Activated naive CD4-positive, alpha-beta T cell treated with anti-CD3 and anti-CD28 coated beads for 36 hours (primary cell): ENCODE data around the gene PRKCI. TPM values are rescaled to one million over a fixed set of nuclear protein-coding genes. Genes with fewer than 3 reads are reported as not detected.

Experiments
- CTCF ChIA-PET: fragments of 350-600 bp; sonication (Branson Sonifier 250); formaldehyde crosslinking; loops from one replicate; lab custom pipeline; 2021; ENCODE audit warnings: antibody characterized with exemption; lab: Charles Lee
- DNase-seq: peaks from one replicate; pipeline ENCODE4 v3.0.0-alpha.2; 2020
- H3K27ac Mint-ChIP-seq: one replicate; pipeline ENCODE4 v1.8.0; 2021; ENCODE audit warnings: mild to moderate bottlenecking, mixed read lengths
- H3K27me3 Mint-ChIP-seq: one replicate; pipeline ENCODE4 v1.8.0; 2021; ENCODE audit warnings: low read depth, mixed read lengths
- H3K36me3 Mint-ChIP-seq: one replicate; pipeline ENCODE4 v1.8.0; 2021; ENCODE audit warnings: low read depth, mixed read lengths
- H3K4me1 Mint-ChIP-seq: one replicate; pipeline ENCODE4 v1.8.0; 2021; ENCODE audit warnings: low read depth, mixed read lengths
- H3K4me3 Mint-ChIP-seq: one replicate; pipeline ENCODE4 v1.8.0; 2021; ENCODE audit warnings: mild to moderate bottlenecking, moderate library complexity, mixed read lengths
- H3K9me3 Mint-ChIP-seq: one replicate; pipeline ENCODE4 v1.8.0; 2021; ENCODE audit warnings: mixed read lengths
- intact Hi-C: fragments of 100-400 bp; cut with micrococcal nuclease; formaldehyde crosslinking; loops from one replicate; pipeline ENCODE4 v1.15.1; 2023
- total RNA-seq, 2 experiments: library from RNA; stranded (reverse); gene quantifications; one replicate each; pipeline ENCODE4 v1.2.3, GENCODE V29; 2021

Gene PRKCI
- total RNA-seq, 2 experiments from 2014 or later: 20.8 to 23.0 TPM

- Mint-ChIP-seq H3K36me3 (peaks cover 4% of the 10 kb centered on the region), H3K4me3 (no peak overlapping the region), H3K27ac (no peak overlapping the region), H3K4me1 (peaks cover 17% of the 10 kb centered on the region), H3K27me3 (no peaks in the 10 kb centered on the region), H3K9me3 (no peaks in the 10 kb centered on the region)
- CTCF ChIA-PET: no interaction called here
- intact Hi-C loops: loop anchor here (10.0 kb wide), 1 partner anchor 1101 kb away; no protein-coding TSS in a partner anchor
- DNase-seq: no peak
These were observed 131.3 kb downstream of the PRKCI start for GRCh38 chr3:170353485-170353884.

GRCh38 chr3:170354760-170355159, 132.5 kb downstream of the PRKCI start:
- peaks cover 25% of the 10 kb centered on the region for H3K4me1 Mint-ChIP-seq
- H3K27me3 Mint-ChIP-seq: no peaks in the 10 kb centered on the region
- no peak overlapping the region for H3K27ac Mint-ChIP-seq
- no peaks in the 10 kb centered on the region for H3K9me3 Mint-ChIP-seq
- intact Hi-C loops: loop anchor here (5.0 to 10.0 kb wide), 3 partner anchors 297 to 1100 kb away; partner anchors contain the start of gene SEC62
- no peak for DNase-seq
- CTCF ChIA-PET: no interaction called here
- H3K36me3 Mint-ChIP-seq: peaks cover 8% of the 10 kb centered on the region
- H3K4me3 Mint-ChIP-seq: no peak overlapping the region

Other genes with a start within 250 kb of the PRKCI start
- 10 to 100 TPM; 10.3 TPM for gene GPR160, start 184.4 kb upstream of the PRKCI start, total RNA-seq
- 10 to 100 TPM; 48.7 to 50.4 TPM for gene PHC3, start 40.7 kb upstream of the PRKCI start, total RNA-seq
- gene SKIL, start 135.3 kb downstream of the PRKCI start, total RNA-seq: 10 to 100 TPM; 16.3 to 17.5 TPM
- gene CLDN11, start 196.4 kb downstream of the PRKCI start, total RNA-seq: not detected